SK-N-SH (cell line): ENCODE measurements around the gene MYO18B. TPM values are rescaled to one million over a fixed set of nuclear protein-coding genes. Genes with fewer than 3 reads are reported as not detected.

Source experiments
- CTCF ChIA-PET: fragments of 300-600, 350-600 bp; formaldehyde crosslinking; extraction: SDS; loops from one replicate; lab custom pipeline; 2021; lab: Yijun Ruan, JAX
- POLR2A ChIA-PET: fragments of 350-600 bp; sonication (Branson Sonifier 250); formaldehyde crosslinking; extraction: SDS; loops from one replicate; lab custom pipeline; 2020; ENCODE audit warnings: antibody characterized with exemption, inconsistent platforms; lab: Yijun Ruan, JAX
- DNase-seq: peaks from one replicate; pipeline ENCODE4 v3.0.0; 2012
- H2AFZ ChIP-seq: fragments of 200-600 bp; sonication (generic); 2 replicates; pipeline ENCODE4 v1.8.1; 2016; ENCODE audit warnings: antibody characterized with exemption, mild to moderate bottlenecking, low read depth
- H3F3A ChIP-seq: fragments of 200-600 bp; sonication (generic); replicated peaks from 2 replicates; pipeline ENCODE3; 2016; ENCODE audit warnings: antibody characterized with exemption, mild to moderate bottlenecking; ENCODE audit not compliant: insufficient read depth
- H3K27ac ChIP-seq, 2 experiments: fragments of 200-500 bp in 1 of 2; fragments of 200-600 bp in 1 of 2; sonication (Bioruptor generic) in 1 of 2; sonication (generic), shearing (Covaris generic) in 1 of 2; 2 replicates each; pipeline versions ENCODE4 v1.5.1 to v1.6.1; 2014 to 2016; ENCODE audit warnings: low read depth in 2 of 2, inconsistent platforms in 1 of 2, low read length in 1 of 2, mild to moderate bottlenecking in 1 of 2, mixed read lengths in 1 of 2
- H3K27me3 ChIP-seq: fragments of 200-600 bp; sonication (generic), shearing (Covaris generic); 2 replicates; pipeline ENCODE4 v1.6.1; 2016; ENCODE audit warnings: mixed run types; ENCODE audit not compliant: insufficient read depth
- H3K36me3 ChIP-seq, 2 experiments: fragments of 200-500 bp in 1 of 2; fragments of 200-600 bp in 1 of 2; sonication (Bioruptor generic) in 1 of 2; sonication (generic) in 1 of 2; replicated peaks in 1 of 2; 2 replicates each; pipeline versions ENCODE3 to v1.5.1; 2014 to 2016; ENCODE audit warnings: low read length in 1 of 2, mild to moderate bottlenecking in 1 of 2; ENCODE audit not compliant: insufficient read depth in 2 of 2, control insufficient read depth in 1 of 2
- H3K4me1 ChIP-seq, 2 experiments: fragments of 200-500 bp in 1 of 2; fragments of 200-600 bp in 1 of 2; sonication (Bioruptor generic) in 1 of 2; sonication (generic), shearing (Covaris generic) in 1 of 2; 2 replicates each; pipeline versions ENCODE4 v1.5.1 to v1.6.1; 2014 to 2016; ENCODE audit warnings: low read depth in 1 of 2, low read length in 1 of 2, mixed run types in 1 of 2; ENCODE audit not compliant: insufficient read depth in 2 of 2, control insufficient read depth in 1 of 2
- H3K4me2 ChIP-seq: fragments of 200-600 bp; sonication (generic), shearing (Covaris generic); 2 replicates; pipeline ENCODE4 v1.6.1; 2017; ENCODE audit warnings: mixed run types
- H3K4me3 ChIP-seq, 2 experiments: fragments of 200-500 bp in 1 of 2; fragments of 200-600 bp in 1 of 2; sonication (Bioruptor generic) in 1 of 2; sonication (generic), shearing (Covaris generic) in 1 of 2; 2 replicates each; pipeline versions ENCODE4 v1.5.1 to v1.8.1; 2014 to 2016; ENCODE audit warnings: low read depth in 2 of 2, inconsistent platforms in 1 of 2, low read length in 1 of 2, mild to moderate bottlenecking in 1 of 2, mixed read lengths in 1 of 2, moderate library complexity in 1 of 2
- H3K79me2 ChIP-seq: fragments of 200-600 bp; sonication (generic); 2 replicates; pipeline ENCODE4 v1.8.1; 2017; ENCODE audit warnings: mild to moderate bottlenecking; ENCODE audit not compliant: insufficient read depth
- H3K9ac ChIP-seq: fragments of 200-600 bp; sonication (generic); 2 replicates; pipeline ENCODE4 v1.6.1; 2017; ENCODE audit warnings: mixed run types
- H3K9me2 ChIP-seq: fragments of 200-600 bp; sonication (generic); 2 replicates; pipeline ENCODE4 v1.6.1; 2017; ENCODE audit warnings: mixed run types
- H3K9me3 ChIP-seq: fragments of 200-600 bp; sonication (generic); 2 replicates; pipeline ENCODE4 v1.6.1; 2017; ENCODE audit warnings: mixed run types, mild to moderate bottlenecking, moderate library complexity
- H4K20me1 ChIP-seq: fragments of 200-600 bp; sonication (generic); 2 replicates; pipeline ENCODE4 v1.6.1; 2017; ENCODE audit warnings: mild to moderate bottlenecking, mixed run types; ENCODE audit not compliant: insufficient read depth
- CHD2 ChIP-seq: fragments of 150-350 bp; IDR thresholded peaks from 2 replicates; pipeline ENCODE4 v1.6.1; 2018; ENCODE audit warnings: low read length; ENCODE audit not compliant: partially characterized antibody
- EP300 ChIP-seq, 2 experiments: IDR thresholded peaks; 2 replicates each; pipeline versions ENCODE4 v1.4.0 to v1.6.1; 2012; ENCODE audit warnings: borderline replicate concordance in 1 of 2, low read depth in 1 of 2, low read length in 1 of 2
- EZH2phosphoT487 ChIP-seq: fragments of 200-600 bp; sonication (generic); IDR thresholded peaks from 2 replicates; pipeline ENCODE4 v1.6.1; 2017; ENCODE audit warnings: low read depth, mixed run types, mild to moderate bottlenecking, antibody characterized with exemption, moderate library complexity, borderline replicate concordance
- FOXJ3 ChIP-seq: sonication (generic); formaldehyde crosslinking; IDR thresholded peaks from 2 replicates; pipeline ENCODE4 v1.5.1; 2020; ENCODE audit warnings: mild to moderate bottlenecking, missing genetic modification reagents
- GABPA ChIP-seq: IDR thresholded peaks from 2 replicates; pipeline ENCODE4 v1.4.0; 2012; ENCODE audit warnings: low read depth, mild to moderate bottlenecking
- GATA2 ChIP-seq: sonication (generic); formaldehyde crosslinking; IDR thresholded peaks from 2 replicates; pipeline ENCODE4 v1.5.0; 2020; ENCODE audit warnings: mild to moderate bottlenecking, missing genetic modification reagents
- JUND ChIP-seq: IDR thresholded peaks from 2 replicates; pipeline ENCODE4 v1.4.0; 2012
- MXI1 ChIP-seq: IDR thresholded peaks from 2 replicates; pipeline ENCODE4 v1.6.1; 2012; ENCODE audit warnings: mild to moderate bottlenecking, low read depth, low read length, improper control_type of control experiment
- NFIC ChIP-seq: IDR thresholded peaks from 2 replicates; pipeline ENCODE4 v1.4.0; 2012; ENCODE audit warnings: borderline replicate concordance
- RFX5 ChIP-seq: IDR thresholded peaks from 2 replicates; pipeline ENCODE4 v1.6.1; 2012; ENCODE audit warnings: mild to moderate bottlenecking, improper control_type of control experiment, low read length
- SIN3A ChIP-seq: IDR thresholded peaks from 2 replicates; pipeline ENCODE4 v1.6.1; 2012; ENCODE audit warnings: low read depth, mild to moderate bottlenecking, low read length, moderate library complexity, borderline replicate concordance
- TAF1 ChIP-seq: IDR thresholded peaks from 2 replicates; pipeline ENCODE4 v1.6.1; 2012; ENCODE audit warnings: low read depth, mild to moderate bottlenecking, low read length, moderate library complexity, borderline replicate concordance
- WGBS: methylation state at CpG from one replicate; pipeline ENCODE4 v1.1.6; 2017; ENCODE audit warnings: low lambda C conversion rate; 5-methylcytosine and 5-hydroxymethylcytosine counted together
- polyA plus RNA-seq, 3 experiments: library from polyadenylated mRNA; depleted of rRNA; stranded (reverse); fragments of >200 nt; gene quantifications; 2 replicates each; pipeline ENCODE4 v1.2.3, GENCODE V29; 2012
- TF ChIP-seq, protein P1 (sequence below): IDR thresholded peaks from 2 replicates; pipeline ENCODE4 v1.6.1; 2012; ENCODE audit warnings: mild to moderate bottlenecking, low read depth, low read length, moderate library complexity
- TF ChIP-seq, protein P2 (sequence below): fragments of 200-600 bp; sonication (generic); IDR thresholded peaks from 2 replicates; pipeline ENCODE4 v1.6.1; 2017; ENCODE audit warnings: antibody characterized with exemption, mild to moderate bottlenecking, moderate library complexity
- TF ChIP-seq, protein P3 (sequence below): IDR thresholded peaks from 2 replicates; pipeline ENCODE4 v1.4.0; 2012; ENCODE audit warnings: low read depth
- TF ChIP-seq, protein P4 (sequence below): IDR thresholded peaks from 2 replicates; pipeline ENCODE4; 2012

MYO18B gene
- polyA plus RNA-seq, 1 of the 3 experiments (the other 2 are of a cell fraction), result 0.05 TPM

DNA sequence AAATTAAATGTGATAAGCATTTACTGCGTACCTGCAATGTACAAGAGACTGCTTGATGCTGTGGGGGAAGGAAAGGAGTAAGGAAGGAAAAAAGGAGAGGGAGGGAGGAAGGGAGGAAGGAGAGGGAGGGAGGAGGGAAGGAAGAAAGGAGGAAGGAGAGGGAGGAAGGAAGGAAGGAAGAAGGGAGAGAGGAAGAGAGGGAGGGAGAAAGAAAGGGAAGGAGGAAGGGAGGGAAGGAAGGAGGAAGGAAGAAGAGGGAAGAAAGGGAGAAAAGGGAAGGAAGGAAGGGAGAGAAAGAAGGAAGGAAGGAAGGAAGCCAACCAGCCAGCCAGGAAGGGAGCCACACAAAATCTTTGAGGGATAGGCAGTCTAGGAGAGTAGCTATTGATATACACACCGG lies 44.0 kb upstream of the MYO18B start:
- Histone ChIP-seq H3K4me1 (peaks cover 0 to 79% of the 10 kb centered on the region in 2 experiments; a peak in 2 of 4 replicates), H3K4me3 (no peak overlapping the region), H3K4me2 (no peak overlapping the region), H3K27ac (peak overlapping the region; percentile 43 to 100; a peak in 3 of 4 replicates), H3K79me2 (no peaks in the 10 kb centered on the region), H3K9ac (no peak overlapping the region), H4K20me1 (no peaks in the 10 kb centered on the region), H3K9me2 (no peaks in the 10 kb centered on the region), H2AFZ (no peak overlapping the region), H3K9me3 (no peaks in the 10 kb centered on the region), H3K27me3 (no peaks in the 10 kb centered on the region), H3F3A (no peaks in the 10 kb centered on the region), H3K36me3 (peaks cover 0 to 2% of the 10 kb centered on the region in 2 experiments)
- CTCF ChIA-PET, result interaction anchor here (0.9 to 3.9 kb wide), 9 partner anchors 11 to 496 kb away, joined by 3 to 17 read pairs (median 4); partner anchors contain the start of gene GRK3
- 72% methylated on average over 2 of the region's 2 CpGs for WGBS
- DNase-seq, result no peak
- TF ChIP-seq GATA2 (no peak), EZH2phosphoT487 (no peak), NFIC (no peak), JUND (no peak), RFX5 (no peak), SIN3A (no peak), TAF1 (no peak), GABPA (no peak), FOXJ3 (CRISPR knock-in tag) (no peak), MXI1 (no peak), EP300 (IDR thresholded peaks at IDR 0.05; ENCODE audit: borderline replicate concordance in 1 of 2, low read depth in 1 of 2, low read length in 1 of 2) (no peak), CHD2 (no peak)
- TF ChIP-seq, protein P1, sequence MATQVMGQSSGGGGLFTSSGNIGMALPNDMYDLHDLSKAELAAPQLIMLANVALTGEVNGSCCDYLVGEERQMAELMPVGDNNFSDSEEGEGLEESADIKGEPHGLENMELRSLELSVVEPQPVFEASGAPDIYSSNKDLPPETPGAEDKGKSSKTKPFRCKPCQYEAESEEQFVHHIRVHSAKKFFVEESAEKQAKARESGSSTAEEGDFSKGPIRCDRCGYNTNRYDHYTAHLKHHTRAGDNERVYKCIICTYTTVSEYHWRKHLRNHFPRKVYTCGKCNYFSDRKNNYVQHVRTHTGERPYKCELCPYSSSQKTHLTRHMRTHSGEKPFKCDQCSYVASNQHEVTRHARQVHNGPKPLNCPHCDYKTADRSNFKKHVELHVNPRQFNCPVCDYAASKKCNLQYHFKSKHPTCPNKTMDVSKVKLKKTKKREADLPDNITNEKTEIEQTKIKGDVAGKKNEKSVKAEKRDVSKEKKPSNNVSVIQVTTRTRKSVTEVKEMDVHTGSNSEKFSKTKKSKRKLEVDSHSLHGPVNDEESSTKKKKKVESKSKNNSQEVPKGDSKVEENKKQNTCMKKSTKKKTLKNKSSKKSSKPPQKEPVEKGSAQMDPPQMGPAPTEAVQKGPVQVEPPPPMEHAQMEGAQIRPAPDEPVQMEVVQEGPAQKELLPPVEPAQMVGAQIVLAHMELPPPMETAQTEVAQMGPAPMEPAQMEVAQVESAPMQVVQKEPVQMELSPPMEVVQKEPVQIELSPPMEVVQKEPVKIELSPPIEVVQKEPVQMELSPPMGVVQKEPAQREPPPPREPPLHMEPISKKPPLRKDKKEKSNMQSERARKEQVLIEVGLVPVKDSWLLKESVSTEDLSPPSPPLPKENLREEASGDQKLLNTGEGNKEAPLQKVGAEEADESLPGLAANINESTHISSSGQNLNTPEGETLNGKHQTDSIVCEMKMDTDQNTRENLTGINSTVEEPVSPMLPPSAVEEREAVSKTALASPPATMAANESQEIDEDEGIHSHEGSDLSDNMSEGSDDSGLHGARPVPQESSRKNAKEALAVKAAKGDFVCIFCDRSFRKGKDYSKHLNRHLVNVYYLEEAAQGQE, result no peak
- TF ChIP-seq, protein P2, sequence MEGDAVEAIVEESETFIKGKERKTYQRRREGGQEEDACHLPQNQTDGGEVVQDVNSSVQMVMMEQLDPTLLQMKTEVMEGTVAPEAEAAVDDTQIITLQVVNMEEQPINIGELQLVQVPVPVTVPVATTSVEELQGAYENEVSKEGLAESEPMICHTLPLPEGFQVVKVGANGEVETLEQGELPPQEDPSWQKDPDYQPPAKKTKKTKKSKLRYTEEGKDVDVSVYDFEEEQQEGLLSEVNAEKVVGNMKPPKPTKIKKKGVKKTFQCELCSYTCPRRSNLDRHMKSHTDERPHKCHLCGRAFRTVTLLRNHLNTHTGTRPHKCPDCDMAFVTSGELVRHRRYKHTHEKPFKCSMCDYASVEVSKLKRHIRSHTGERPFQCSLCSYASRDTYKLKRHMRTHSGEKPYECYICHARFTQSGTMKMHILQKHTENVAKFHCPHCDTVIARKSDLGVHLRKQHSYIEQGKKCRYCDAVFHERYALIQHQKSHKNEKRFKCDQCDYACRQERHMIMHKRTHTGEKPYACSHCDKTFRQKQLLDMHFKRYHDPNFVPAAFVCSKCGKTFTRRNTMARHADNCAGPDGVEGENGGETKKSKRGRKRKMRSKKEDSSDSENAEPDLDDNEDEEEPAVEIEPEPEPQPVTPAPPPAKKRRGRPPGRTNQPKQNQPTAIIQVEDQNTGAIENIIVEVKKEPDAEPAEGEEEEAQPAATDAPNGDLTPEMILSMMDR, result no peak
- TF ChIP-seq, protein P3, sequence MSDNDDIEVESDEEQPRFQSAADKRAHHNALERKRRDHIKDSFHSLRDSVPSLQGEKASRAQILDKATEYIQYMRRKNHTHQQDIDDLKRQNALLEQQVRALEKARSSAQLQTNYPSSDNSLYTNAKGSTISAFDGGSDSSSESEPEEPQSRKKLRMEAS, result no peak
- TF ChIP-seq, protein P4, sequence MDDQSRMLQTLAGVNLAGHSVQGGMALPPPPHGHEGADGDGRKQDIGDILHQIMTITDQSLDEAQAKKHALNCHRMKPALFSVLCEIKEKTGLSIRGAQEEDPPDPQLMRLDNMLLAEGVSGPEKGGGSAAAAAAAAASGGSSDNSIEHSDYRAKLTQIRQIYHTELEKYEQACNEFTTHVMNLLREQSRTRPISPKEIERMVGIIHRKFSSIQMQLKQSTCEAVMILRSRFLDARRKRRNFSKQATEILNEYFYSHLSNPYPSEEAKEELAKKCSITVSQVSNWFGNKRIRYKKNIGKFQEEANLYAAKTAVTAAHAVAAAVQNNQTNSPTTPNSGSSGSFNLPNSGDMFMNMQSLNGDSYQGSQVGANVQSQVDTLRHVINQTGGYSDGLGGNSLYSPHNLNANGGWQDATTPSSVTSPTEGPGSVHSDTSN, result no peak
- POLR2A ChIA-PET, result interaction anchor here (1.3 kb wide), 1 partner anchor 221 kb away, joined by 3 read pairs; no protein-coding TSS in a partner anchor
